Left ventricle myocardium inferior (tissue), 1 donor: ENCODE results near the gene TAAR6. TPM values are rescaled to one million over a fixed set of nuclear protein-coding genes. Genes with fewer than 3 reads are reported as not detected.
"Not testable (repeated sequence)": the region's sequence is repeated elsewhere in the genome, so short reads cannot be mapped to it uniquely, and the experiment has no call there.

Experiments
- DNase-seq: peaks from one replicate; pipeline ENCODE4 v3.0.0-alpha.2; 2020
- H3K27ac ChIP-seq: fragments of 200-600 bp; replicated peaks from 2 replicates; pipeline ENCODE4 v1.8.0; 2021
- H3K27me3 ChIP-seq: fragments of 200-600 bp; 2 replicates; pipeline ENCODE4 v1.8.0; 2021; ENCODE audit warnings: low read depth
- H3K36me3 ChIP-seq: fragments of 200-600 bp; 2 replicates; pipeline ENCODE4 v1.8.0; 2021
- H3K4me1 ChIP-seq: fragments of 200-600 bp; 2 replicates; pipeline ENCODE4 v1.8.0; 2021
- H3K4me3 ChIP-seq: fragments of 200-600 bp; 2 replicates; pipeline ENCODE4 v1.8.0; 2021; ENCODE audit warnings: mild to moderate bottlenecking, moderate library complexity
- H3K9me3 ChIP-seq: fragments of 200-600 bp; replicated peaks from 2 replicates; pipeline ENCODE4 v1.8.0; 2021
- CTCF ChIP-seq: fragments of 200-600 bp; IDR thresholded peaks from 2 replicates; pipeline ENCODE4 v1.8.0; 2021; ENCODE audit warnings: antibody characterized with exemption, mild to moderate bottlenecking, borderline replicate concordance
- intact Hi-C: fragments of 100-400 bp; cut with micrococcal nuclease; formaldehyde crosslinking; loops from one replicate; pipeline ENCODE4 v1.11.0; 2022
- total RNA-seq: library from RNA; stranded (reverse); fragmentation: NEBNext Ultra II Directional; extraction: Animal tissue kit (Norgen Biotek cat#: 25700); gene quantifications from one replicate; pipeline ENCODE4 v1.2.1, GENCODE V29; 2021
- donor health status: DM: no; HTN: yes; CAD: no; lungs with severe emphysema.

Gene TAAR6
- total RNA-seq, 1 donor from 2014 or later: not detected

GRCh38 chr6:132589454-132589853 is 19.3 kb downstream of the TAAR6 start, which contains the start of gene TAAR5:
Gene TAAR5, minus strand, starts transcription at chr6:132589741. Its CDS starts 55 bp downstream, at chr6:132589686.
- no peak for DNase-seq
- H3K27ac ChIP-seq: no peak within 1 kb of the TSS
- no peaks in the 10 kb centered on the region for H3K36me3 ChIP-seq
- peaks cover 16% of the 10 kb centered on the region for H3K27me3 ChIP-seq
- intact Hi-C loops: no loop called here
- no peak for TF ChIP-seq CTCF
- H3K4me1 ChIP-seq: no peaks in the 10 kb centered on the region
- H3K4me3 ChIP-seq: no peak within 1 kb of the TSS
- H3K9me3 ChIP-seq: no peaks in the 10 kb centered on the region

GRCh38 chr6:132590362-132590761 is 20.2 kb downstream of the TAAR6 start:
- intact Hi-C loops: no loop called here
- H3K27me3 ChIP-seq: peaks cover 16% of the 10 kb centered on the region
- H3K9me3 ChIP-seq: no peaks in the 10 kb centered on the region

GRCh38 chr6:132592855-132593254 is 22.7 kb downstream of the TAAR6 start:
- Histone ChIP-seq H3K27me3 (peaks cover 16% of the 10 kb centered on the region), H3K4me1 (no peaks in the 10 kb centered on the region), H3K36me3 (no peaks in the 10 kb centered on the region), H3K9me3 (no peaks in the 10 kb centered on the region), H3K4me3 (no peak overlapping the region), H3K27ac (no peak overlapping the region)
- intact Hi-C loops: no loop called here
- TF ChIP-seq CTCF: no peak
- no peak for DNase-seq

More at GRCh38 chr6:132590362-132590761, 20.2 kb downstream of the TAAR6 start:
- Histone ChIP-seq H3K36me3 (no peaks in the 10 kb centered on the region), H3K4me1 (no peaks in the 10 kb centered on the region), H3K4me3 (no peak overlapping the region), H3K27ac (no peak overlapping the region)
- TF ChIP-seq CTCF: no peak
- no peak for DNase-seq

GRCh38 chr6:132596201-132596600 is 26.1 kb downstream of the TAAR6 start:
- no peak for TF ChIP-seq CTCF
- H3K36me3 ChIP-seq: no peaks in the 10 kb centered on the region
- H3K9me3 ChIP-seq: no peaks in the 10 kb centered on the region
- peaks cover 16% of the 10 kb centered on the region for H3K27me3 ChIP-seq
- H3K27ac ChIP-seq: no peak overlapping the region
- intact Hi-C loops: no loop called here
- DNase-seq: no peak
- no peaks in the 10 kb centered on the region for H3K4me1 ChIP-seq
- H3K4me3 ChIP-seq: no peak overlapping the region

- DNase-seq: no peak
- no peaks in the 10 kb centered on the region for H3K36me3 ChIP-seq
- no peak for TF ChIP-seq CTCF
- H3K9me3 ChIP-seq: no peaks in the 10 kb centered on the region
- peaks cover 13% of the 10 kb centered on the region for H3K27me3 ChIP-seq
- H3K4me3 ChIP-seq: no peak overlapping the region
- intact Hi-C loops: no loop called here
- no peak overlapping the region for H3K27ac ChIP-seq
- H3K4me1 ChIP-seq: no peaks in the 10 kb centered on the region
Measured at GRCh38 chr6:132598473-132598872, 28.4 kb downstream of the TAAR6 start.

- intact Hi-C loops: not testable (repeated sequence)
Measured at GRCh38 chr6:132600900-132601299, 30.8 kb downstream of the TAAR6 start.

More at GRCh38 chr6:132600900-132601299, 30.8 kb downstream of the TAAR6 start:
- H3K27ac ChIP-seq, H3K36me3 ChIP-seq, H3K9me3 ChIP-seq, H3K4me1 ChIP-seq, H3K4me3 ChIP-seq, DNase-seq: not testable (repeated sequence)
- peaks cover 13% of the 10 kb centered on the region for H3K27me3 ChIP-seq
